ENCODE measurements around the gene PGC. TPM values are rescaled to one million over a fixed set of nuclear protein-coding genes. Genes with fewer than 3 reads are reported as not detected.
A peak's percentile ranks its signal among the peaks of the same experiment; 100 is the strongest.

PGC gene
- total and polyA plus RNA-seq, 9 of the 15 experiments (the other 6 are each of a cell fraction or from before 2014, with no cell fraction given): 0.17 to 0.40 TPM; not detected in 7

- ChIA-PET POLR2A (interaction anchor here (0.8 to 2.2 kb wide), 5 partner anchors 9 to 24 kb away, joined by 3 to 6 read pairs (median 4); no protein-coding TSS in a partner anchor), CTCF (ENCODE audit: low intra/inter-chr PET ratio) (no interaction called here)
- H3K27me3 ChIP-seq (ENCODE audit: control insufficient read depth in 2 of 2, insufficient read depth in 2 of 2, low read length in 2 of 2): peaks cover 5 to 10% of the 10 kb centered on the region in 2 experiments; a peak in 4 of 5 replicates
- H3K4me3 ChIP-seq: no peak overlapping the region
- H3K4me1 ChIP-seq (replicated peaks in 1 of 2; ENCODE audit: control insufficient read depth in 2 of 2, insufficient read depth in 2 of 2, low read length in 2 of 2): peaks cover 12 to 14% of the 10 kb centered on the region in 2 experiments
- TF ChIP-seq ESRRA (IDR thresholded peaks at IDR 0.05; ENCODE audit: borderline replicate concordance, low read depth) (peak; percentile 82), NRF1 (conservative IDR thresholded peaks at IDR 0.05 in 1 of 2, IDR thresholded peaks at IDR 0.05 in 1 of 2) (no peak), FOXP1 (CRISPR knock-in tag; IDR thresholded peaks at IDR 0.05) (0 out of 2 replicates have a peak, but pooled peaks have one; percentile 3)
- intact Hi-C loops (cut with micrococcal nuclease): no loop called here
- H4K20me1 ChIP-seq (replicated peaks; ENCODE audit: control insufficient read depth, insufficient read depth, low read length): no peaks in the 10 kb centered on the region; the same call in 1 of the 2 replicates
- no peak overlapping the region for H3K9ac ChIP-seq (ENCODE audit: insufficient read depth in 1 of 2, low read depth in 2 of 2, low read length in 2 of 2)
- peak overlapping the region; percentile 30; the same call in 1 of the 2 replicates for H3K4me2 ChIP-seq (ENCODE audit: insufficient read depth, low read length)
- FAIRE-seq: no peak
- 57% methylated on average over 6 of the region's 6 CpGs for WGBS (ENCODE audit: insufficient coverage, low coverage, missing lambda C conversion rate)
- H3K9me1 ChIP-seq (ENCODE audit: control insufficient read depth, insufficient read depth, low read length): no peaks in the 10 kb centered on the region
- no peaks in the 10 kb centered on the region for H3K9me3 ChIP-seq (replicated peaks; ENCODE audit: control insufficient read depth, insufficient read depth, low read depth, low read length)
- no peaks in the 10 kb centered on the region for H3K36me3 ChIP-seq (ENCODE audit: control insufficient read depth, insufficient read depth, low read length)
- no peak for DNase-seq (ENCODE audit: extremely low read depth in 1 of 4, low spot score in 3 of 4)
- no peak for ATAC-seq
- BruUV-seq (replicated peaks): no TSS peak
- no peaks in the 10 kb centered on the region for H3K79me2 ChIP-seq (ENCODE audit: control insufficient read depth, insufficient read depth, low read length)
- H3K27ac ChIP-seq (ENCODE audit: extremely low read depth, low read depth, low read length): no peak overlapping the region
- no peak overlapping the region for H2AFZ ChIP-seq (ENCODE audit: low read depth, low read length)
- in situ Hi-C loops (cut with MboI): no loop called here
Measured at GRCh38 chr6:41748102-41748477, 893 bp upstream of the PGC start.

GRCh38 chr6:41746107-41746506 is 1.1 kb downstream of the PGC start:
- TF ChIP-seq ZKSCAN3 (CRISPR knock-in tag; IDR thresholded peaks at IDR 0.05): no peak
- TF ChIP-seq CREM (IDR thresholded peaks at IDR 0.05; ENCODE audit: low read depth): no peak
- TF ChIP-seq THAP12 (CRISPR knock-in tag; IDR thresholded peaks at IDR 0.05): 0 out of 2 replicates have a peak, but pooled peaks have one; percentile 37
- no peak for TF ChIP-seq RBFOX2 (IDR thresholded peaks at IDR 0.05; ENCODE audit: low read depth, low read length)
- TF ChIP-seq LEF1 (IDR thresholded peaks at IDR 0.05): no peak
- peaks cover 15 to 30% of the 10 kb centered on the region in 2 experiments; a peak in 4 of 5 replicates for H3K27me3 ChIP-seq (ENCODE audit: control insufficient read depth in 2 of 2, insufficient read depth in 2 of 2, low read length in 2 of 2)
- in situ Hi-C loops (cut with MboI) (no loop called here), intact Hi-C loops (cut with micrococcal nuclease) (no loop called here)
- ChIA-PET CTCF (ENCODE audit: low intra/inter-chr PET ratio) (no interaction called here), POLR2A (interaction anchor here (0.6 kb wide), 2 partner anchors 41 to 1434 kb away, joined by 3 to 4 read pairs; partner anchors contain the start of gene TOMM6)
- 45% methylated on average over 10 of the region's 10 CpGs for WGBS (ENCODE audit: insufficient coverage, low coverage, missing lambda C conversion rate)
- H4K20me1 ChIP-seq (replicated peaks; ENCODE audit: control insufficient read depth, insufficient read depth, low read length): no peaks in the 10 kb centered on the region; the same call in 1 of the 2 replicates
- DNase-seq (ENCODE audit: extremely low read depth in 1 of 4, low spot score in 3 of 4) (no peak), FAIRE-seq (no peak), ATAC-seq (no peak)
- no peaks in the 10 kb centered on the region for H3K9me3 ChIP-seq (replicated peaks; ENCODE audit: control insufficient read depth, insufficient read depth, low read depth, low read length)
- no peak overlapping the region for H3K9ac ChIP-seq (ENCODE audit: insufficient read depth in 1 of 2, low read depth in 2 of 2, low read length in 2 of 2)
- H3K27ac ChIP-seq (ENCODE audit: extremely low read depth, low read depth, low read length): no peak overlapping the region
- H3K79me2 ChIP-seq (ENCODE audit: control insufficient read depth, insufficient read depth, low read length): no peaks in the 10 kb centered on the region
- H2AFZ ChIP-seq (ENCODE audit: low read depth, low read length): no peak overlapping the region
- H3K9me1 ChIP-seq (ENCODE audit: control insufficient read depth, insufficient read depth, low read length): no peaks in the 10 kb centered on the region
- H3K4me1 ChIP-seq (replicated peaks in 1 of 2; ENCODE audit: control insufficient read depth in 2 of 2, insufficient read depth in 2 of 2, low read length in 2 of 2): peaks cover 14 to 18% of the 10 kb centered on the region in 2 experiments
- BruUV-seq (replicated peaks): no TSS peak
- H3K36me3 ChIP-seq (ENCODE audit: control insufficient read depth, insufficient read depth, low read length): no peaks in the 10 kb centered on the region
- H3K4me3 ChIP-seq: no peak overlapping the region
- no peak overlapping the region for H3K4me2 ChIP-seq (ENCODE audit: insufficient read depth, low read length)
